ENCODE data around the gene PRMT1. TPM values are rescaled to one million over a fixed set of nuclear protein-coding genes. Genes with fewer than 3 reads are reported as not detected.

The PRMT1 gene
- polyA plus RNA-seq, 3 donors: 60.1 to 94.4 (median 74.3) TPM

- H3K79me2 ChIP-seq (ENCODE audit: insufficient read depth, low read length): peaks cover 37% of the 10 kb centered on the region
- peaks cover 0 to 5% (median 0%) of the 10 kb centered on the region in 3 donors for H3K27me3 Mint-ChIP-seq (ENCODE audit: low read depth in 3 of 3)
- no peak overlapping the region for H2AFZ ChIP-seq (ENCODE audit: insufficient read depth, low read depth, low read length, poor library complexity, severe bottlenecking)
- H3K4me3 ChIP-seq (replicated peaks in 1 of 3; ENCODE audit: low read depth in 2 of 3, low read length in 3 of 3): no peak overlapping the region
- H3K27ac Mint-ChIP-seq: peak overlapping the region in 4 of 7 donors; percentile 14 to 99 (median 36)
- TF ChIP-seq, protein P1, sequence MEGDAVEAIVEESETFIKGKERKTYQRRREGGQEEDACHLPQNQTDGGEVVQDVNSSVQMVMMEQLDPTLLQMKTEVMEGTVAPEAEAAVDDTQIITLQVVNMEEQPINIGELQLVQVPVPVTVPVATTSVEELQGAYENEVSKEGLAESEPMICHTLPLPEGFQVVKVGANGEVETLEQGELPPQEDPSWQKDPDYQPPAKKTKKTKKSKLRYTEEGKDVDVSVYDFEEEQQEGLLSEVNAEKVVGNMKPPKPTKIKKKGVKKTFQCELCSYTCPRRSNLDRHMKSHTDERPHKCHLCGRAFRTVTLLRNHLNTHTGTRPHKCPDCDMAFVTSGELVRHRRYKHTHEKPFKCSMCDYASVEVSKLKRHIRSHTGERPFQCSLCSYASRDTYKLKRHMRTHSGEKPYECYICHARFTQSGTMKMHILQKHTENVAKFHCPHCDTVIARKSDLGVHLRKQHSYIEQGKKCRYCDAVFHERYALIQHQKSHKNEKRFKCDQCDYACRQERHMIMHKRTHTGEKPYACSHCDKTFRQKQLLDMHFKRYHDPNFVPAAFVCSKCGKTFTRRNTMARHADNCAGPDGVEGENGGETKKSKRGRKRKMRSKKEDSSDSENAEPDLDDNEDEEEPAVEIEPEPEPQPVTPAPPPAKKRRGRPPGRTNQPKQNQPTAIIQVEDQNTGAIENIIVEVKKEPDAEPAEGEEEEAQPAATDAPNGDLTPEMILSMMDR (IDR thresholded peaks at IDR 0.05): no peak
- no peak overlapping the region for H3K4me2 ChIP-seq (replicated peaks; ENCODE audit: extremely low read depth, low read length, poor library complexity, severe bottlenecking)
- H3K9ac ChIP-seq (ENCODE audit: insufficient read depth, low read length, poor library complexity, severe bottlenecking): no peak overlapping the region
- intact Hi-C loops (cut with micrococcal nuclease): loop anchor here (5.0 to 10.0 kb wide), 6 partner anchors 37 to 207 kb away; partner anchors contain the start of genes PRR12 (in 2 of the 2), RPS11 (in 2 of the 2), AKT1S1 (in 1 of the 2) and FLT3LG (in 1 of the 2)
- no peak overlapping the region for H3K27ac ChIP-seq (ENCODE audit: low read depth in 1 of 2, low read length in 2 of 2)
- WGBS (ENCODE audit: insufficient coverage): 89% methylated on average over 4 of the region's 12 CpGs
- no peak overlapping the region for H3K4me3 Mint-ChIP-seq
- peaks cover 24 to 38% of the 10 kb centered on the region in 2 donors for H3K4me1 ChIP-seq (ENCODE audit: control insufficient read depth in 1 of 2, insufficient read depth in 2 of 2, low read length in 2 of 2)
- peaks cover 25 to 33% of the 10 kb centered on the region in 2 donors for H3K36me3 Mint-ChIP-seq
- DNase-seq: no peak
- peaks cover 25% of the 10 kb centered on the region for H4K20me1 ChIP-seq (ENCODE audit: insufficient read depth, low read length)
- peaks cover 17 to 24% of the 10 kb centered on the region in 2 donors for H3K36me3 ChIP-seq (replicated peaks in 1 of 2; ENCODE audit: control insufficient read depth in 1 of 2, insufficient read depth in 2 of 2, low read length in 2 of 2)
- H3K4me1 Mint-ChIP-seq: peaks cover 18% of the 10 kb centered on the region
- H3K9me3 Mint-ChIP-seq: peaks cover 0 to 2% (median 0%) of the 10 kb centered on the region in 7 donors
- no peaks in the 10 kb centered on the region for H3K27me3 ChIP-seq (ENCODE audit: control insufficient read depth in 2 of 2, insufficient read depth in 2 of 2, low read length in 2 of 2)
- no peaks in the 10 kb centered on the region for H3K9me3 ChIP-seq (replicated peaks in 1 of 2; ENCODE audit: control insufficient read depth in 1 of 2, insufficient read depth in 1 of 2, low read length in 2 of 2)
Observed at GRCh38 chr19:49678985-49679770, 2.1 kb downstream of the PRMT1 start.

GRCh38 chr19:49679771-49680413, 2.8 kb downstream of the PRMT1 start:
- H3K36me3 ChIP-seq (replicated peaks in 1 of 2; ENCODE audit: control insufficient read depth in 1 of 2, insufficient read depth in 2 of 2, low read length in 2 of 2): peaks cover 20 to 31% of the 10 kb centered on the region in 2 donors
- H3K4me3 ChIP-seq (replicated peaks in 1 of 3; ENCODE audit: low read depth in 2 of 3, low read length in 3 of 3): peak overlapping the region in 1 of 3 experiments; percentile 68
- H3K9me3 Mint-ChIP-seq: peaks cover 0 to 2% (median 0%) of the 10 kb centered on the region in 7 donors
- TF ChIP-seq, protein P1 (IDR thresholded peaks at IDR 0.05): no peak
- no peaks in the 10 kb centered on the region for H3K9me3 ChIP-seq (replicated peaks in 1 of 2; ENCODE audit: control insufficient read depth in 1 of 2, insufficient read depth in 1 of 2, low read length in 2 of 2)
- peaks cover 24 to 38% of the 10 kb centered on the region in 2 donors for H3K4me1 ChIP-seq (ENCODE audit: control insufficient read depth in 1 of 2, insufficient read depth in 2 of 2, low read length in 2 of 2)
- intact Hi-C loops (cut with micrococcal nuclease): loop anchor here (5.0 to 10.0 kb wide), 6 partner anchors 38 to 208 kb away; partner anchors contain the start of genes PRR12 (in 2 of the 2), RPS11 (in 2 of the 2), AKT1S1 (in 1 of the 2) and FLT3LG (in 1 of the 2)
- no peak overlapping the region for H3K4me3 Mint-ChIP-seq
- H3K4me2 ChIP-seq (replicated peaks; ENCODE audit: extremely low read depth, low read length, poor library complexity, severe bottlenecking): peak overlapping the region; percentile 75
- peaks cover 37% of the 10 kb centered on the region for H3K79me2 ChIP-seq (ENCODE audit: insufficient read depth, low read length)
- peaks cover 25% of the 10 kb centered on the region for H4K20me1 ChIP-seq (ENCODE audit: insufficient read depth, low read length)
- H3K36me3 Mint-ChIP-seq: peaks cover 27 to 38% of the 10 kb centered on the region in 2 donors
- H2AFZ ChIP-seq (ENCODE audit: insufficient read depth, low read depth, low read length, poor library complexity, severe bottlenecking): no peak overlapping the region
- H3K27ac Mint-ChIP-seq: peak overlapping the region in 2 of 7 donors; percentile 27 to 84
- H3K27me3 Mint-ChIP-seq (ENCODE audit: low read depth in 3 of 3): peaks cover 0 to 7% (median 0%) of the 10 kb centered on the region in 3 donors
- 94% methylated on average over 3 of the region's 10 CpGs for WGBS (ENCODE audit: insufficient coverage)
- no peak overlapping the region for H3K9ac ChIP-seq (ENCODE audit: insufficient read depth, low read length, poor library complexity, severe bottlenecking)
- H3K27ac ChIP-seq (ENCODE audit: low read depth in 1 of 2, low read length in 2 of 2): peak overlapping the region in 1 of 2 donors; percentile 45
- DNase-seq: no peak
- peaks cover 18% of the 10 kb centered on the region for H3K4me1 Mint-ChIP-seq
- no peaks in the 10 kb centered on the region for H3K27me3 ChIP-seq (ENCODE audit: control insufficient read depth in 2 of 2, insufficient read depth in 2 of 2, low read length in 2 of 2)
